ENCODE measurements around the gene MRPL57. TPM values are rescaled to one million over a fixed set of nuclear protein-coding genes. Genes with fewer than 3 reads are reported as not detected.

Gene MRPL57
- total and polyA plus RNA-seq, 2 of the 8 experiments (the other 6 are each of a cell fraction or from before 2014, with no cell fraction given): 29.9 to 34.1 TPM

- Histone ChIP-seq H3K79me2 (ENCODE audit: control insufficient read depth in 1 of 2, insufficient read depth in 2 of 2, low read length in 2 of 2) (peaks cover 4 to 17% of the 10 kb centered on the region in 2 experiments; a peak in 3 of 4 replicates), H3K79me1 (ENCODE audit: low read depth, low read length) (peaks cover 4% of the 10 kb centered on the region; the same call in 1 of the 2 replicates), H3K18ac (ENCODE audit: extremely low read depth, low read length) (no peak overlapping the region), H2BK120ac (replicated peaks; ENCODE audit: low read depth, low read length) (no peak overlapping the region), H3K9ac (replicated peaks in 1 of 4; ENCODE audit: extremely low read depth in 1 of 4, low read depth in 3 of 4, low read length in 3 of 4) (no peak overlapping the region), H4K91ac (replicated peaks; ENCODE audit: insufficient read length, low read length) (no peak overlapping the region), H2AK5ac (ENCODE audit: low read depth, low read length) (no peak overlapping the region), H3K27ac (ENCODE audit: low read depth, low read length) (no peak overlapping the region), H4K20me1 (replicated peaks in 1 of 2; ENCODE audit: control insufficient read depth in 1 of 2, insufficient read depth in 2 of 2, low read length in 2 of 2) (peaks cover 0 to 2% of the 10 kb centered on the region in 2 experiments), H2BK5ac (ENCODE audit: low read depth, low read length) (no peak overlapping the region), H3K23ac (ENCODE audit: insufficient read length) (no peak overlapping the region), H3K4me3 (ENCODE audit: extremely low read depth in 1 of 4, insufficient read depth in 2 of 4, low read depth in 3 of 4, low read length in 4 of 4) (no peak overlapping the region), H3K4ac (replicated peaks; ENCODE audit: insufficient read length, low read depth, low read length) (no peak overlapping the region), H2BK20ac (ENCODE audit: low read length) (no peak overlapping the region), H3K36me3 (ENCODE audit: control insufficient read depth in 2 of 4, insufficient read depth in 4 of 4, low read length in 3 of 4) (no peaks in the 10 kb centered on the region), H3K4me2 (ENCODE audit: insufficient read depth in 1 of 2, low read depth in 2 of 2, low read length in 2 of 2) (no peak overlapping the region), H2BK15ac (ENCODE audit: low read length) (no peak overlapping the region), H4K5ac (ENCODE audit: insufficient read length, low read depth, low read length) (no peak overlapping the region), H3K4me1 (replicated peaks in 1 of 4; ENCODE audit: control insufficient read depth in 3 of 4, insufficient read depth in 4 of 4, low read length in 3 of 4) (peaks cover 0 to 4% (median 0%) of the 10 kb centered on the region in 4 experiments; a peak in 1 of 7 replicates), H2AFZ (ENCODE audit: low read length) (no peak overlapping the region), H3K23me2 (ENCODE audit: low read depth, low read length) (no peaks in the 10 kb centered on the region), H3K56ac (replicated peaks; ENCODE audit: insufficient read length, low read depth, low read length) (no peak overlapping the region), H3K14ac (ENCODE audit: insufficient read length) (no peak overlapping the region), H3K9me3 (ENCODE audit: insufficient read depth in 2 of 2, low read depth in 1 of 2, low read length in 1 of 2) (peaks cover 0 to 5% of the 10 kb centered on the region in 2 experiments; a peak in 3 of 4 replicates), H4K8ac (ENCODE audit: extremely low read depth, insufficient read depth, low read length) (no peak overlapping the region), H3K27me3 (replicated peaks in 1 of 4; ENCODE audit: control insufficient read depth in 3 of 4, extremely low read depth in 1 of 4, insufficient read depth in 3 of 4, low read length in 3 of 4) (no peaks in the 10 kb centered on the region), H2BK12ac (ENCODE audit: low read depth, low read length) (no peak overlapping the region)
- ChIA-PET POLR2A (ENCODE audit: partially characterized antibody) (interaction anchor here (0.6 kb wide), 1 partner anchor 1578 kb away, joined by 3 read pairs; no protein-coding TSS in a partner anchor), CTCF (ENCODE audit: partially characterized antibody) (no interaction called here)
- 88% methylated on average over 2 of the region's 2 CpGs; no CpG with 5 or more reads in 1 of the 2 experiments for WGBS, 2 experiments (ENCODE audit: extremely low coverage in 1 of 2, insufficient coverage in 1 of 2, insufficient read length in 1 of 2, insufficient replicate concordance in 2 of 2, low coverage in 1 of 2, low lambda C conversion rate in 2 of 2, missing lambda C conversion rate in 1 of 2)
- DNase-seq (ENCODE audit: low read depth in 1 of 2, low spot score in 2 of 2): no peak
- no peak for TF ChIP-seq ATF3 (IDR thresholded peaks at IDR 0.05; ENCODE audit: insufficient read depth, low read depth, low read length)
- no peak for TF ChIP-seq TAF7 (optimal IDR thresholded peaks at IDR 0.05; ENCODE audit: borderline replicate concordance, low read depth, low read length)
- TF ChIP-seq EGR1 (IDR thresholded peaks at IDR 0.05; ENCODE audit: borderline replicate concordance, low read depth, low read length): no peak
- TF ChIP-seq POLR2A (IDR thresholded peaks at IDR 0.05; ENCODE audit: control extremely low read depth in 1 of 2, low read depth in 2 of 2, low read length in 2 of 2): no peak
- FAIRE-seq: no peak
Observed at GRCh38 chr13:21181671-21182070, 5.2 kb downstream of the MRPL57 start.

Measured in H1 (cell line).